Activated CD8-positive, alpha-beta memory T cell treated with anti-CD3 and anti-CD28 coated beads, Interleukin-2, amount 10 ng/mL, durations not matched to agents 7 days and 5 days (primary cell): ENCODE results near the gene MBTPS2. TPM values are rescaled to one million over a fixed set of nuclear protein-coding genes. Genes with fewer than 3 reads are reported as not detected.
A peak's percentile ranks its signal among the peaks of the same experiment; 100 is the strongest.

Experiments used
- ATAC-seq: fragments of 150-1000 bp; cut with Tn5 transposase; one replicate; pipeline ENCODE4 v1.10.0; 2021; ENCODE audit warnings: moderate library complexity
- CTCF ChIA-PET: fragments of 350-600 bp; sonication (Branson Sonifier 250); formaldehyde crosslinking; loops from one replicate; lab custom pipeline; 2021; ENCODE audit warnings: antibody characterized with exemption; lab: Charles Lee
- DNase-seq: peaks from one replicate; pipeline ENCODE4 v3.0.0-alpha.2; 2020
- H3K27ac Mint-ChIP-seq: one replicate; pipeline ENCODE4 v1.8.0; 2021; ENCODE audit warnings: mild to moderate bottlenecking, mixed read lengths
- H3K27me3 Mint-ChIP-seq: one replicate; pipeline ENCODE4 v1.8.0; 2021; ENCODE audit warnings: mixed read lengths
- H3K36me3 Mint-ChIP-seq: one replicate; pipeline ENCODE4 v1.8.0; 2021; ENCODE audit warnings: mild to moderate bottlenecking, mixed read lengths
- H3K4me1 Mint-ChIP-seq: one replicate; pipeline ENCODE4 v1.8.0; 2021; ENCODE audit warnings: mixed read lengths
- H3K4me3 Mint-ChIP-seq: one replicate; pipeline ENCODE4 v1.8.0; 2021; ENCODE audit warnings: mild to moderate bottlenecking, moderate library complexity, mixed read lengths
- H3K9me3 Mint-ChIP-seq: one replicate; pipeline ENCODE4 v1.8.0; 2022; ENCODE audit warnings: low read depth, mixed read lengths
- total RNA-seq, 2 experiments: library from RNA; stranded (reverse); gene quantifications; one replicate each; pipeline ENCODE4 v1.2.3, GENCODE V29; 2021

MBTPS2 gene
- total RNA-seq, 2 experiments from 2014 or later = 6.0 to 8.9 TPM

- ATAC-seq (no peak), DNase-seq (no peak)
- no peaks in the 10 kb centered on the region for H3K4me1 Mint-ChIP-seq
- H3K27ac Mint-ChIP-seq = no peak overlapping the region
- H3K36me3 Mint-ChIP-seq = no peaks in the 10 kb centered on the region
- H3K4me3 Mint-ChIP-seq = no peak overlapping the region
- H3K9me3 Mint-ChIP-seq = no peaks in the 10 kb centered on the region
- CTCF ChIA-PET = no interaction called here
- H3K27me3 Mint-ChIP-seq = no peaks in the 10 kb centered on the region
These were observed 7.9 kb upstream of the MBTPS2 start for GRCh38 chrX:21831496-21831895.

- peaks cover 6% of the 10 kb centered on the region for H3K4me1 Mint-ChIP-seq
- CTCF ChIA-PET = interaction anchor here (1.0 kb wide), 1 partner anchor 1310 kb away, joined by 3 read pairs; no protein-coding TSS in a partner anchor
- no peaks in the 10 kb centered on the region for H3K9me3 Mint-ChIP-seq
- peaks cover 3% of the 10 kb centered on the region for H3K36me3 Mint-ChIP-seq
- no peaks in the 10 kb centered on the region for H3K27me3 Mint-ChIP-seq
- no peak for ATAC-seq
- H3K27ac Mint-ChIP-seq = no peak overlapping the region
- no peak for DNase-seq
- no peak overlapping the region for H3K4me3 Mint-ChIP-seq
These were observed 2.4 kb upstream of the MBTPS2 start for GRCh38 chrX:21837056-21837455.

GRCh38 chrX:21838937-21839333, 482 bp upstream of the MBTPS2 start:
- Mint-ChIP-seq H3K4me3 (peak overlapping the region; percentile 89), H3K27me3 (no peaks in the 10 kb centered on the region), H3K4me1 (peaks cover 6% of the 10 kb centered on the region), H3K27ac (peak overlapping the region; percentile 87), H3K9me3 (no peaks in the 10 kb centered on the region), H3K36me3 (peaks cover 5% of the 10 kb centered on the region)
- DNase-seq (no peak), ATAC-seq (no peak)
- CTCF ChIA-PET = interaction anchor here (0.9 to 1.9 kb wide), 3 partner anchors 141 to 243 kb away, joined by 3 to 6 read pairs (median 3); no protein-coding TSS in a partner anchor

- ATAC-seq = peak; percentile 11
- Mint-ChIP-seq H3K4me3 (peak overlapping the region; percentile 89), H3K9me3 (no peaks in the 10 kb centered on the region), H3K27me3 (no peaks in the 10 kb centered on the region), H3K4me1 (peaks cover 6% of the 10 kb centered on the region), H3K36me3 (peaks cover 8% of the 10 kb centered on the region), H3K27ac (peak overlapping the region; percentile 87)
- peak; percentile 43 for DNase-seq
- CTCF ChIA-PET = interaction anchor here (1.9 kb wide), 1 partner anchor 145 kb away, joined by 6 read pairs; no protein-coding TSS in a partner anchor
These were observed 752 bp downstream of the MBTPS2 start for GRCh38 chrX:21840193-21840545.

DNA sequence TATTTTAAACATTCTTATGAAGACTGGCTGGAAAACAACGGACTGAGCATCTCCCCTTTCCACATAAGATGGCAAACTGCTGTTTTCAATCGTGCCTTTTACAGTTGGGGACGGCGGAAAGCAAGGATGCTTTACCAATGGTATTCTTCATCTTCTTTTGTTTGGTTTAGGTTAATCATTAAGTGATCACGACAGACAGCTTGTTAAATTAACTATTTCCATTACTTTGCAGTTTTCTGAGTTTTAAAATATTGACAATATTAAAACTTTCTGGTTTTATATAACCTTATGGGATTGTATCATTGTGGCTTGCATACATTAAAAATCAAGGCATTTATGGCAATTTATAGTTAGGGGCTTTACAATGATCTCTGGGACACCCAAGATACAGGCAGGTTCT, 3.8 kb downstream of the MBTPS2 start:
- DNase-seq (no peak), ATAC-seq (no peak)
- Mint-ChIP-seq H3K9me3 (no peaks in the 10 kb centered on the region), H3K4me1 (peaks cover 6% of the 10 kb centered on the region), H3K36me3 (peaks cover 14% of the 10 kb centered on the region), H3K27ac (no peak overlapping the region), H3K27me3 (no peaks in the 10 kb centered on the region), H3K4me3 (no peak overlapping the region)
- CTCF ChIA-PET = no interaction called here

GRCh38 chrX:21845096-21845495, 5.7 kb downstream of the MBTPS2 start:
- no peaks in the 10 kb centered on the region for H3K27me3 Mint-ChIP-seq
- H3K27ac Mint-ChIP-seq = no peak overlapping the region
- CTCF ChIA-PET = no interaction called here
- H3K36me3 Mint-ChIP-seq = peaks cover 14% of the 10 kb centered on the region
- H3K9me3 Mint-ChIP-seq = no peaks in the 10 kb centered on the region
- DNase-seq = no peak
- peaks cover 5% of the 10 kb centered on the region for H3K4me1 Mint-ChIP-seq
- H3K4me3 Mint-ChIP-seq = no peak overlapping the region
- ATAC-seq = no peak

GRCh38 chrX:21847342-21847741, 7.9 kb downstream of the MBTPS2 start:
- DNase-seq (no peak), ATAC-seq (no peak)
- peaks cover 12% of the 10 kb centered on the region for H3K36me3 Mint-ChIP-seq
- no peaks in the 10 kb centered on the region for H3K27me3 Mint-ChIP-seq
- no peaks in the 10 kb centered on the region for H3K4me1 Mint-ChIP-seq
- no peak overlapping the region for H3K4me3 Mint-ChIP-seq
- CTCF ChIA-PET = no interaction called here
- H3K9me3 Mint-ChIP-seq = no peaks in the 10 kb centered on the region
- no peak overlapping the region for H3K27ac Mint-ChIP-seq

- Mint-ChIP-seq H3K27ac (no peak overlapping the region), H3K36me3 (peaks cover 20% of the 10 kb centered on the region), H3K27me3 (no peaks in the 10 kb centered on the region), H3K4me3 (no peak overlapping the region), H3K4me1 (no peaks in the 10 kb centered on the region), H3K9me3 (no peaks in the 10 kb centered on the region)
- DNase-seq (no peak), ATAC-seq (no peak)
- CTCF ChIA-PET = no interaction called here
These were observed 14.2 kb downstream of the MBTPS2 start for GRCh38 chrX:21853578-21853977.

DNA sequence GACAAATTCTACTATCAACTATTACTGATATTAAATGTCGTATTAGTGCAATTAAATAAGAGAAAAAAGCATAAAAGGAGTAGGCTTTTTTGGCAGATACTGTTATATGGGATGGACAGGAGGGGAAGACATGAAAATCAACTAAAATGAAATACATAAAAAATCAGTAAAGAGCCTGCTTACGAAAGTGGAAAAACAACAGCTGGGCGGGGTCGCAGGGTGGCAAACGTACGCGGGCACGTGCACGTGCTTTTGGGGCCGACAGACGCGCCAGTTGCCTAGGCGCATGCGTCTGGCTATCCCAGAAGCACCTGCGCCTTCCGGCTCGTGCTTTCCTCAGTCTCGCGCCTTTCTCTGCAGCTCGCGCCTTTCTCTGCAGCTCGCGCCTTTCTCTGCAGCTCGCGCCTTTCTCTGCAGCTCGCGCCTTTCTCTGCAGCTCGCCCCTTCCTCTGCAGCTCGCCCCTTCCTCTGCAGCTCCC, 16.6 kb downstream of the MBTPS2 start, which contains the start of gene YY2:
YY2 (plus strand) TSS at position 51 of the 479 bp plus-strand sequence. CDS start 498 bp downstream, outside the sequence.
- Mint-ChIP-seq H3K36me3 (peaks cover 20% of the 10 kb centered on the region), H3K27ac (no peak within 1 kb of the TSS), H3K4me1 (no peaks in the 10 kb centered on the region), H3K27me3 (no peaks in the 10 kb centered on the region), H3K4me3 (no peak within 1 kb of the TSS), H3K9me3 (no peaks in the 10 kb centered on the region)
- no peak for ATAC-seq
- CTCF ChIA-PET = no interaction called here
- no peak for DNase-seq

DNA sequence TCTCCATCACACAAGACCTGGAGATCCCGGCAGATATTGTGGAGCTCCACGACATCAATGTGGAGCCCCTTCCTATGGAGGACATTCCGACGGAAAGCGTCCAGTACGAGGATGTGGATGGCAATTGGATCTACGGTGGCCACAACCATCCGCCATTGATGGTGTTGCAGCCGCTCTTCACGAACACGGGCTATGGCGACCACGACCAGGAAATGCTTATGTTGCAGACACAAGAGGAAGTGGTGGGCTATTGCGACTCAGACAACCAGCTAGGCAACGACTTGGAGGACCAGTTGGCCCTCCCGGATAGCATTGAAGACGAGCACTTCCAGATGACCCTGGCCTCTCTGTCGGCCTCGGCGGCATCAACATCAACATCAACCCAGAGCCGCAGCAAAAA, 17.1 kb downstream of the MBTPS2 start:
- H3K27me3 Mint-ChIP-seq = no peaks in the 10 kb centered on the region
- no peak overlapping the region for H3K27ac Mint-ChIP-seq
- no peaks in the 10 kb centered on the region for H3K9me3 Mint-ChIP-seq
- CTCF ChIA-PET = no interaction called here
- no peak overlapping the region for H3K4me3 Mint-ChIP-seq
- H3K4me1 Mint-ChIP-seq = no peaks in the 10 kb centered on the region
- DNase-seq = no peak
- ATAC-seq = no peak
- H3K36me3 Mint-ChIP-seq = peaks cover 20% of the 10 kb centered on the region

GRCh38 chrX:21863241-21863640, 23.8 kb downstream of the MBTPS2 start:
- Mint-ChIP-seq H3K27ac (no peak overlapping the region), H3K27me3 (no peaks in the 10 kb centered on the region), H3K9me3 (no peaks in the 10 kb centered on the region), H3K4me3 (no peak overlapping the region), H3K36me3 (no peaks in the 10 kb centered on the region), H3K4me1 (peaks cover 4% of the 10 kb centered on the region)
- CTCF ChIA-PET = interaction anchor here (0.6 kb wide), 1 partner anchor 31 kb away, joined by 3 read pairs; no protein-coding TSS in a partner anchor
- DNase-seq (no peak), ATAC-seq (no peak)

GRCh38 chrX:21865436-21865835, 26.0 kb downstream of the MBTPS2 start:
- Mint-ChIP-seq H3K9me3 (no peaks in the 10 kb centered on the region), H3K36me3 (peaks cover 2% of the 10 kb centered on the region), H3K27me3 (no peaks in the 10 kb centered on the region), H3K4me3 (no peak overlapping the region), H3K4me1 (peaks cover 4% of the 10 kb centered on the region), H3K27ac (no peak overlapping the region)
- ATAC-seq = no peak
- CTCF ChIA-PET = no interaction called here
- no peak for DNase-seq

DNA sequence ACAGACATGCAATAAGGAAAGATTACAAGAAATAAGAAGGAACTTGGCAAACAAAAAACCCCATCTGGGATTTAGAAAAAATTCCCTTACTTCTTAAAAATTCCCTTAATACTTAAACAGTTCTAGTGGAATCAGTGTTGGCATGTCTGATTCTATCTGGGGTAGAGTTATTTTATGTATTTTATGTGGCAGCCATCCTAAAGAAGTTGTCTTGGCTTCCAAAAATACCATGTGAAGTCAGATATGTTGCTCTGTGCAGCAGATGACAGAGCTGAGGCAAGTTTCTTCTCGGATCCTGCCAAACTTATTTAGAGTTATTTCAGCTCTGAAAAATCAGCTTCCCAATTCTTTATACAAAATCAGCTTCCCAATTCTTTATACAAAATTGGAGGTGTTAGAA, 31.1 kb downstream of the MBTPS2 start:
- Mint-ChIP-seq H3K4me3 (no peak overlapping the region), H3K9me3 (no peaks in the 10 kb centered on the region), H3K4me1 (no peaks in the 10 kb centered on the region), H3K27ac (no peak overlapping the region), H3K27me3 (no peaks in the 10 kb centered on the region), H3K36me3 (peaks cover 2% of the 10 kb centered on the region)
- ATAC-seq = no peak
- DNase-seq = no peak
- CTCF ChIA-PET = no interaction called here

GRCh38 chrX:21873063-21873775, 33.8 kb downstream of the MBTPS2 start:
- Mint-ChIP-seq H3K36me3 (peaks cover 2% of the 10 kb centered on the region), H3K9me3 (no peaks in the 10 kb centered on the region), H3K4me1 (no peaks in the 10 kb centered on the region), H3K27ac (no peak overlapping the region), H3K4me3 (no peak overlapping the region), H3K27me3 (no peaks in the 10 kb centered on the region)
- ATAC-seq = no peak
- DNase-seq = no peak
- CTCF ChIA-PET = no interaction called here
